NT2/D1 (cell line): ENCODE measurements around the gene OR5B2.

Experiments used
- SUZ12 ChIP-seq: IDR thresholded peaks from 2 replicates; pipeline ENCODE4 v1.6.1; 2011; ENCODE audit not compliant: insufficient read length, insufficient read depth; ENCODE audit errors: extremely low read depth
- YY1 ChIP-seq: IDR thresholded peaks from 2 replicates; pipeline ENCODE4 v1.6.1; 2011; ENCODE audit not compliant: insufficient read length, insufficient read depth
- ZNF274 ChIP-seq: IDR thresholded peaks from 2 replicates; pipeline ENCODE4 v1.6.1; 2011; ENCODE audit warnings: mild to moderate bottlenecking, low read depth, low read length

DNA sequence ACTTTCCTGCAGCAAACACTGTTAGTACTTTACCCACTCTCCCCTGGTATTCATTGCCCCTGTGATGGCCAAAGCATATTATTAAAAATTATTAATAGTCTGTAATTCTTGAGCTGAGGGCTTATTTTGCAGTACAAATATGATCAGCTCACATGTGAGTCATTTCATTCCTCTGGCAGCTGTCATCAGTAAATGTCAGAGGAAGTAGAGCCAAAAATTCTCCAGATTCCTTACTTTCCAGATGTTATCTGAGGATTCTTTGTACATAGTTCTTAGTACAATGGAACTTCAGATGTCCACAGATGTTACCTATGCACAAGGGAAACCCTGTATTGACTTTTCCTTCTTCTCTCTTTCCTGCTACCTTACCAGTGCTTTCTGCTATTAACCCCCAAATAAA is 33.7 kb downstream of the OR5B2 start:
- no peak for TF ChIP-seq ZNF274
- no peak for TF ChIP-seq YY1
- no peak for TF ChIP-seq SUZ12
